ENCODE measurements around the gene CD68.

- TF ChIP-seq POLR2A (IDR thresholded peaks at IDR 0.05; ENCODE audit: extremely low read depth, insufficient read length) = no peak
- no peak for TF ChIP-seq CTCF (IDR thresholded peaks at IDR 0.05; ENCODE audit: low read depth, low read length)
- no peak for TF ChIP-seq MAX (IDR thresholded peaks at IDR 0.05; ENCODE audit: low read depth, low read length)
- no peak for TF ChIP-seq MYC (IDR thresholded peaks at IDR 0.05; ENCODE audit: low read depth, low read length)
Observed at GRCh38 chr17:7557147-7557764, 22.2 kb upstream of the CD68 start.

Measured in NB4 (cell line).